ENCODE measurements around the gene TMEM59.
"Not testable (repeated sequence)": the region's sequence is repeated elsewhere in the genome, so short reads cannot be mapped to it uniquely, and the experiment has no call there.

TMEM59 gene, protein sequence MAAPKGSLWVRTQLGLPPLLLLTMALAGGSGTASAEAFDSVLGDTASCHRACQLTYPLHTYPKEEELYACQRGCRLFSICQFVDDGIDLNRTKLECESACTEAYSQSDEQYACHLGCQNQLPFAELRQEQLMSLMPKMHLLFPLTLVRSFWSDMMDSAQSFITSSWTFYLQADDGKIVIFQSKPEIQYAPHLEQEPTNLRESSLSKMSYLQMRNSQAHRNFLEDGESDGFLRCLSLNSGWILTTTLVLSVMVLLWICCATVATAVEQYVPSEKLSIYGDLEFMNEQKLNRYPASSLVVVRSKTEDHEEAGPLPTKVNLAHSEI

DNA sequence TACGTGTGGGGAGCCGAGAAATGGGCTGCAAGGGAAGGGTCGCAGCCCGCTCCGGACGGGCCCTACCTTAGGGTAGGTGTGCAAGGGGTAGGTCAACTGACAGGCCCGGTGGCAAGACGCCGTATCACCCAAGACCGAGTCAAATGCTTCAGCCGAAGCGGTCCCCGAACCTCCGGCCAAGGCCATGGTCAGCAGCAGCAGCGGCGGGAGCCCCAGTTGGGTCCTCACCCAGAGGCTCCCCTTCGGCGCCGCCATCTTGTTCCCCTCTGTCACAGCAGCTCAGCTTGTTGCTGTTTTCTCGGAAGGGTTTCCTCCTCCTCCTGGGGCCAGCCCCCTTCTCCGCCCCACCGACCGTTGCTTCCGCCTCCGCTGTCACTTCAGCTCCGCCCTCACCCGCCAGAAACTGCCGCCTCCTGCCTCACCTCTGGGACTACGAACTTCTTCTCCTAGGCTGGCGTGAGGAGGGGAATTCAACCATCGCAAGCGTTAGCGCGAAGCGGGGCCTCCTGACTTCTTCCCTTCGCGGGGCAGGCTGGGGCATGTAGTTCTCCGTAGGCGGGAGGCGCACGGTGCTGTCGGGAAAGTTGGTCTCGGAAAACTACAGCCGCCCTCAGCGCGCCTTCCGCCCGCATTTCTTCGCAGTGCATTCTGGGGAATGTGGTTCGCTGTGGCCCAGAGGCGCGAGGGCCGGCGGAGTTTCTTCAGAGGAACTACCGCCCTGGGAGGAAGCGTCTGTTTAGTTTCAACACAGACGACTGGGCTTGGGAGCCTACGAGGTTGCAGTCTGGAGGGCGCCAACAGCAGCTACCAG lies at the start of gene TMEM59, which contains the start of gene TCEANC2:
Gene TMEM59, minus strand, starts transcription at position 271 of the 811 bp plus-strand sequence. Its CDS starts 16 bp downstream, at position 255.
Gene TCEANC2, plus strand, starts transcription at position 675 of the 811 bp plus-strand sequence. CDS start 815 bp downstream, outside the sequence.
- peak; percentile 90 for DNase-seq

DNA sequence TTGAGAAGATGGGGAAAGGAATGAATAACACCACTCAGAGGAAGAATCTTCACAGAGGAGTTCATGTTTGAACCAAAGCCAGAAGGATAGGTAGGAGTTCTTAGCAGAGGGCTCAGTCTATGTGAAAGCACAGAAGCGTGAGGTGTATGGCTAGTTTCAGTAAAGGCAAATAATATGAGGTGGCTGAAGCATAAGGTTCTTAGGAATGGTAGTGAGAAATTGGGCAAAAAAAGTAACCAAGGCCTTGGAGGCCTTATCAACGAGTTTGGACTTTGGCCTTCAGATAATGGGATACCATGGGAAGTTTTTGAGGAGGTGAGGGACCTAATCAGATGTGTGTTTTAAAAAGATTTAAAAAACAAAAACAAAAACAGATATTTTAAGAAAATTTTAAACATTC lies 47.5 kb upstream of the TMEM59 start:
- DNase-seq = no peak

DNA sequence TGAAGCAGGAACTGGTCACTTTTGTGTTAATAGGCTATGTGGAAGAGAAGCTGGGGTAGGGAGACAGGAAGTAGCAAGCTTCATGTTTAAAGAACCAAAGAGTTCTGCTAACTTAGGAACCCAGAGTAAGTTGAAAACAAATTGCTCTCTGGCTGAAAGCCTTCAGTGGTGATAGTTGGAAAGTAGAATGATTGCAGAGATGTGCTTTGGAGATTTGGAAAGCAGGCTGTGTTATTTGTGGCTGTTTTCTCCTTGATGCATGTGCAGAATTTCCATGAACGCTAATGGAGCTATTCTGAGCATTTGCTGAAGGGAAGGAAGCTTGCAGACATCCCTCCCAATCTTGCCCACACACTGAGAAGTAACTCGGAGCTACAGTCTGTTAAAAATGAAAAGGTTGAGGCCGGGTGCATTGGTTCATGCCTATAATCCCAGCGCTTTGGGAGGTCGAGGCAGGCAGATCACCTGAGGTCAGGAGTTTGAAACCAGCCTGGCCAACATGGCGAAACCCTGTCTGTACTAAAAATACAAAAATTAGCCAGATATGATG lies 46.1 kb upstream of the TMEM59 start:
- DNase-seq = no peak

DNA sequence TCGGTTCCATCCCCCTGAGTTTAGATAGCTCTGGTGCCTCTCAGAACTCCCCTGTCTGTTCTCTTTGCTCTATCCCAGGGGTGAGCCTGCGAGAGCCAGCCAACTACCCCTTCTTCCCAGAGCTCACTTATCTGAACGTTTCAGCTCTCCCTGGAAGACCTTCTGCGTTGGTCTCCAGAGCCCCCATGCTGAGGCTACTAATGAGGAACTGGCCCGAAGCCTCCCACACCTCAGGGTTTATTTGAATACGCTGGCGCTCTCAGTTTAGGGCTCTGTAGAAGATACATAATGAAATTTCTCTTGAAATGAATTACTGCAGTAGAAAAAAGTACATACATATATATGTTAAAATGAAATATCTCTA lies 43.9 kb upstream of the TMEM59 start:
- no peak for DNase-seq

DNA sequence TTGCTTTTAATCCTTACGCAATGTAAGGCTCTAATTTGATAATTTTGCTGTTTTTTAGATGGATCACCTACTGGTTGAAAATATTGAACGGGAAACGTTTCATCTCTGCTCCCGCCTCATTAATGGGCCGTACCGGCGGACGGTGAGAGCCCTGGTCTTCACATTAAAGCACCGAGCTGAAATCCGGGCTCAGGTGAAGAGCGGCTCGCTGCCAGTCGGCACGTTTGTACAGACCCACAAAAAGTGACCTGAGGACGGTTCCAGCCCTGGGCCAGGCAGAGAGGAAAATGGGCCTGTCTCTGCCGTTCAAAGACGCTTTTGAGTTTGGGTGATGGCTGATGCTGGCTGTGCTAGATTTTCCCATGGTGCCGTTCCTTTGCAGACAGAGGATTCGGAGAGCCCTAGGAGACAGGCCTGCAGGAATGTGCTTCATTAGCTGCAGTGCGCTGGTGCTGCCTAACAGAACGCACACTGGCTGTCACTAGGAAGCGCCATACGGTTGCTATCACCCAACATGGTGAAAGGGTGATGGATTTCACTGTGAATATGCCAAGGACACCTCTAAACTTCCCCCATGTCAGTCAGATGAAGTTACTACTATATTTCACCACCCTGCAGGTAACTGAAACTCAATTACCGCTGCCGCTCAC lies 43.3 kb upstream of the TMEM59 start:
- DNase-seq = no peak

DNA sequence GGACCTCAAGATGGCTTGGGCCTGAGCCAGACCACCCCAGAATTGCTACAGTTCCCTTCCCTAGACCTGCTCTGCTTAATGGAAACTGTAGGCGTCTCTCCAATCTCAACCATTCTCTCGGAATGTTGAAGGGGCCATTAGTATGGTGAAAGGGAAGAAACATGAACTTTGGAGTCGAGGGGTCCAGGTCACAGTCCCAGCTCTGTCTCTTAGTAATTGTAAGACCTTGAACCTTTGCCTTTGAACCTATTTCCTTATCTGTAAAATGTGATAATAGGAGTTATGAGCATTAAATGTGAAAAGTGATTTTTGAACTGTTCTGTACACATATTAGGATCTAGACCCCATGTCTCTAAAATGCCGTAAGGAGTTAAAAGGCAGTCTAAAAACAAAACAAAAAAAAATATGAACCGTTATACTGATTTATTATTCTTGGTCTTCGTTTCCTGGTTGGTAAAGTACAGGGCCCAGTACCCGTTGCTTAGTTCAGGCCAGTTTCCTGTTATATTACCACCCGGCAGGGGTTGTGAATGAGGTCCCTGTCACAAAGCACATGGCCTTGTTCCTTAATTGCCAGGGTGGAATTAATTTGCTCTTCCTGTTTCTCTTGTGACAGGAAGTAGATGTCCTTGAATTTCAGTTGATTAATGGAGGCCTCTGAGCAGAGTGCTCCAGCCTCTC lies 42.7 kb upstream of the TMEM59 start:
- DNase-seq = no peak

DNA sequence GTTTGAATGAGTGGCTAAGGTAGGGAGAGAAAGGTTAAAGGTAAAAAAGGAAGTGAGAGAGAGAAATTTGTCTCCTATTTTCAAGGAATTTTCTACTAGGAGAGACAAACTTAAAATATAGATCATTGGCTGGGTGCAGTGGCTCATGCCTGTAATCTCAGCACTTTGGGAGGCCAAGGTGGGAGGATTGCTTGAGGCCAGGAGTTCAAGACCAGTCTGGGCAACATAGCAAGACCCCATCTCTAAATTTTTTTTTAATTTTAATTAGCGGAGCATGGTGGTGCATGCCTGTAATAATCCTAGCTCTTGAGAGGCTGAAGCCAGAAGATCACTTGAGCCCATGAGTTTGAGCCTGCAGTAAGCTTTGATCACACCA lies 41.7 kb upstream of the TMEM59 start:
- not testable (repeated sequence) for DNase-seq

DNA sequence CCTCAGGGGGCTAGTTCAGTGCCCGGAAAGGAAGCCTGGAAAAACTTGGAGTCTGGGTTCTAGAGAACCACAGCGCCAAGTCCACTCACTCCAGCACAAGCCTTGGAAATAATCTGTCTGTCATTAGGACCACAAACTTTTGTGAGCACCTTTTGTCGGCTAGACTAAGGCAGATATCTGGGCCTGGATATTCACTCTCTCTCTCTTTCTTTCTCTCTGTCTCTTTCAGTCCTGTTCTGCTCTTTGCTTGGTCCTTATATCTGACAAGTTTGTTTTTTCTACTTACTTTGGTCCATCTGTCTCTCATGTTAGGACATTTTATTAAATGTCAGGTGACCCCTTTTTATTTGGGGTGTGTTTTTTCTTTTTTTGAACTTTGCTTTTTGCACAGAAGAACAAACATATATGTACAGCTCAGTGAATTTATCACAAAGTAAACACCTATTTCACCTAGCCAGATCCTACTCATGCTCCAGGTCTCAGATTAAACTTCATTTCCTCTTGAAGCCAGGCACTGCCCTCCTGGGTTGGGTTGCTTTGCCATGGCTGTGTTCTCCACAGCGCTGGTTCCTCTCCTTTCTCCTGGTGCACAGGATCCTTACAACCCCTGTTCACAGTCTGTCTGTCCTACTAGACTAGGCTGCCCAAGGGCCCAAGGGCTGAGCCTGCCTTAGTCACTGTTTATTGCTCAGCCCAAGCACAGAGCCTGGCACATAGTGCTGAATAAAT lies 41.2 kb upstream of the TMEM59 start:
- no peak for DNase-seq

DNA sequence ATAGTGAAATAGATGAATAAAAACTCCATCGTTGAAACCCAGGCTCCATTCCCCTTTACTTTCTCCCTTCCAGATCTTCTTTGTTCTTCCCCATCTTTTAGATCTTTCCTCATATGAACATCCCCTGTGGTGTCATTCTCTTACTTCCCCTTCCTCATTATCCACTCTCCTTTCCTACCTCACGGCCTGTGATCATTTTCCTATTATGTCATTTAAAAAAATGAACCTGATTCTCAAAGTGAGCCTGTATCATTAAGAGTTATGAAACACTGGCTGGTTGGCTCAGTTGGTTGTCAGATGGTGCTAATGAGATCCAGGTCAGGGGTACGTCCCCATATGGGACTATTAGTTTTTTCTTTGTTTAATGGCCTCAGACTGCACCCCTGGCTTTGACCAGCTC lies 38.7 kb upstream of the TMEM59 start:
- no peak for DNase-seq

DNA sequence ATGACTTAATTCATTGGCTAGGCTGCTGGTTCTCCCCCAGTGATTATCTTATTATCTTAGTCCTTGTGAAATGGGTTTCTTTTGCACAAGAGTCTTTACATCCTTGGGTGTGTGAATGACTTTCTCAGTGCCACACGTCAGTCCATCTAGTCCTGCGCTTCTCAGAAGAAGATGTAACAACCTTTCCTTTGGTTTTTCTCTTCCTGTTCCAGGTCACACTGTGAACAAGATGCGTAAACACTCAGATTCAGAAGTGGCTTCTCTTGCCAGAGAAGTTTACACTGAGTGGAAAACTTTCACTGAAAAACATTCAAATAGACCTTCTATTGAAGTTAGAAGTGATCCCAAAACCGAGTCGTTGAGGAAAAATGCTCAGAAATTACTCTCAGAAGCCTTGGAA lies 35.4 kb upstream of the TMEM59 start:
- no peak for DNase-seq

DNA sequence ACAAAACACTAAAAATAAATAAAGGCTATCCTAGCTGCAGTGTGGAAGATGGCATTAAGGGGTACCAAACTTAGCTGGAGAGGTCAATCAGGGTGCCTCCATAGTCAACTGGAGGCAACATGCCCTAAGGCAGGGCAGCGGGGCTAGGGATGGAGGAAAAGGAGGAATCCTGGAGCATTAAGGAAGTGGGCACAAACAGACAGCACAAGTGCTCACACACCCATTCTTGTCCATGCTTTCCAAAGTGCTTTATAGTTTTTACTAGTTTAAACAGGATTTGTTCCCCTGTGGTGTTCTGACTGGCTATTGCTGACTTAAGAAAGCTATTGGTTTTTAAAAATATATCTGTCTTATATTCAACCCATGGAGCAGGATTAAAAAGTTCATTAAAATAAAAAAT lies 33.8 kb upstream of the TMEM59 start:
- no peak for DNase-seq

DNA sequence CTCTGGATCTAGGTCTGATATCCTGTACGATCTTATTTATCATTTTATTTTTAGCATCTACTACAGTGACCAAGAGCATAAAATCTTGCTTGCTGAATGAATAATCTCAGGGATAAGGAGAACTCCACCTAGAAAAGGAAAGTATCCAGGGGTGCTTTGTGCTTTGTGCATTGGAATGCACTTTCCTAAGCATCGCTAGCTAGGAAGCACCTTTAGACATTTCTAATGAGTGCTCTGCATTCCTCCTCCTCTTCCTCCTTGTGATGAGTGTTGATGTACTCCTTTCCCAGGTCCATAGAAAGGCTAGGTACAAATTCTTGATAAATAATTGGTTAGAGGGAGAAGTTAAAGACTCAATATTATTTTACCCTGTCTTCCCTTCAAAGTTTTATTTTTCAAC lies 31.8 kb upstream of the TMEM59 start:
- DNase-seq = no peak

DNA sequence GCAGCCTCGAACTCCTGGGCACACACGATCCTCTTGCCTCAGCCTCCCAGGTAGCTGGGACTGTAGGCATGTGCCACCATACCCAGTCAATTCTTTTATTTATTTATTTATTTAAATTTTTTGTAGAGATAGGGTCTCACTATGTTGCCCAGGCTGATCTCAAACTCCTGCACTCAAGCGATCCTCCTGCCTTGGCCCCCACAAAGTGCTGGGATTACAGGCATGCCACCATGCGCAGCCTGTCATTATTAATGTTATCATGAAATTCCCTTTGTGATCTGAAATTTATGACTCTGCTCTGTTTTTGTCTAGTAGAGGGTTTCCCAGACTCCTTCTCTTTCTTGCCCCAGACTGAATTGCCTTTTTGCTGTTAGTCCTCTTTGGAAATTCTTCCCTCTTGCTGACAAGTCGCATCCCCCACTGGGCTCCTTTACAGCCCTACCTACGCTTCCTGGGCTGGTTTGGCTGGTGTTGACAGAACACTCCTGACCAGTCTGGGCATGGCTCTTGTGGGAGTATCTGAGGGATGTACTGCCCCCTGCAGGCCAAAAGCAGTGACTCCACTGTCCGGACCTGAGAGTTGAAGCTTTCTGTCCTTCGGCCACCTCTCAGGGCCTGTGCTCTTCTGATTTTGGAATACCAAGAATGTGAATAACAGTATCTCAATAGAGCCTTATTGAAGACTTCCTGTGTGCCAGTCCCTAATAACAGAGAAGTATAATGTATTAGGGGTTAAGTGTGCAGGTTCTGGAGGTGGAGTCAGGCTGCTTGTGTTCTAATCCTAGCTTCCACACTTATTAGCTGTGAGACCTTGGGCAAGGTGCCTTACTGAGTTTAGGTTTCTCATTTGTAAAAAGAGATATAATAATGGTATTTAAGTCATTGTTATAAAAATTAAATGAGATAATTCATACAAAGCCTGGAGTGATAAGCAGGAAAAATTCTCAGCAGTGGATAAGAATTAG lies 28.6 kb upstream of the TMEM59 start:
- DNase-seq = peak; percentile 49

DNA sequence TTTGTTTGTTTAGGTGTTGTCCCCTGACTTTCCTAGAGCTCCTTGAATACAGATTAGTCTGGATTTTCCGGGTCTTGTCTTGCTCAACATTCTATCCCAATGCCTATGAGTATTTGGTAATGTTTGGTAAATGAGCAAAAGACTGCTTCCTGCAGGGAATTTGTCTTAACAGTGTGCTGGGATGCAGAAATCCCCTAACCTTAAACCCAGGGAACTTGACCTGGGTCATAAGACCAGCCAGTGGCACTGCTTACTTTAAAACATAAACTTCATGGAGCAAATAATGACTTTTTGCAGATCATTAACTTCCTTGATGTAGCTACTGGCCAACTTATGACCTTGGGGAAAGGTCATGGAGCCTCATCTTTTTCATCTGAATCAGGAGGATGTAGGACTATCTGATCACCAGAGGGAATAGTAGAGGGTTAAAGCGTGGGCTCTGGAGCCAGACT lies 27.6 kb upstream of the TMEM59 start:
- DNase-seq = no peak

DNA sequence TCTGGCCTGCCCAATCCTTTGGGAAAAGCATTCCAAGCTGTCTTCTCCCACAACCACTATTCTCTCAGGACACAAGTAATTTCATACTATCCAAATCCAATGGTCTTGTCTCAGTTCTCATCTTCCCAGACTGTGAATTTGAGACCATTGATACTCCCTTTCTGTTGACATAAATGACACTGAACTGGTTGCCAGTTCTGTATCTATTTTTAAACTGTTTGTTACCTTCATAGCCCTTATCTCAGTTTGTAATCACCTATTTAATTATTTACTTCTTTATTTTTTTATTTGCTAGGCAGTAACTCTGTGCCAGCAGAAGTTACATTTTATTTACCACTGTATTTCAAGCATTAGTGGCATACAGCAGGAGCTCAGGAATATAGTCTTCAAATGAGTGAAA lies 24.4 kb upstream of the TMEM59 start:
- DNase-seq = no peak

DNA sequence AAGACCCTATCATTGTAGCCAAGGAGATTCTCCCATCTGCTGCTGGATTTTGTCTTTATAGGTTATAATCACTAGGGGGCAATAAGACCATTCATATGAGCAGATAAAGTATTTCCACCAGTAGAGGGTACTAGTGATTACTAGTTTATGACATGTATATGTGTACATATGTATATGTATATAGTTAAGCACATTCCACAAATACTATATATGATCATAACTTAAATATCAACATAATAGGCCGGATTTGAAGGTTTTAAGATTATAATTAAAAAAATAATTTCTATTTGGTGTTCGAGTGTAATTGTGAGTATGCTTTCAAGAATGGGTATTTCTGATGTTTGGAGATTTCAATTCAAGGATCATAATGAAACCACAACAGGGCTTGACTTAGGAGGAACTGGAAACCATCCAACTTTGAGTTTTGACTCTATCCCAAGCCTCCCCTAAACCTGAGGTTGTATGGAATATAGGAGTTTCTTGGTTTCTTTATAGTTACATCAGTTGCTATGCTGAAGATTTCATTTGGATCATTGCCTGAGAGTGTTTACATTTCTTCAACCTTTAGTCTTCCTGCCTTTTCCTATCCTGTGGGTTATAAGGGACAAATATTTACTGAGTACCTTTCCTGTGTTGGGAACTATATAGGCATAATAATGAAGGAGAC lies 17.3 kb upstream of the TMEM59 start:
- no peak for DNase-seq

DNA sequence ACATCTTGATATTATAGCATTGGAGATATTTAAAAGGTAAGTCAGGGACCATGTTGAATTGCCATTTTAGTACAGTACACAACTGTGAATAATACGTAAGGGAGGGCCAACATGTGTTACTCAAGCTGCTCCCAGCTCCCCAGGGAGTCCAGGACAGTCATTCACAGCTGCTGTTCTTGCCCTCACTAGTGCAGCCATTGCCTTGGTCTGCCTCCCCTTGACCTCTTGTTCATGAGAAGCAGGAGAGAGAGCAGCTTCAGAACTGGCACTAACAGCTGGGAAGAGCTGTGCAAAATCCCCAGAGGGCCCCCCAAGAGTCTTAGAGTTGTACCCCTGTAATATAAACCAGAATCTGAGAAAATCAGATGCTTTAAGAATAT lies 16.8 kb upstream of the TMEM59 start:
- DNase-seq = no peak

DNA sequence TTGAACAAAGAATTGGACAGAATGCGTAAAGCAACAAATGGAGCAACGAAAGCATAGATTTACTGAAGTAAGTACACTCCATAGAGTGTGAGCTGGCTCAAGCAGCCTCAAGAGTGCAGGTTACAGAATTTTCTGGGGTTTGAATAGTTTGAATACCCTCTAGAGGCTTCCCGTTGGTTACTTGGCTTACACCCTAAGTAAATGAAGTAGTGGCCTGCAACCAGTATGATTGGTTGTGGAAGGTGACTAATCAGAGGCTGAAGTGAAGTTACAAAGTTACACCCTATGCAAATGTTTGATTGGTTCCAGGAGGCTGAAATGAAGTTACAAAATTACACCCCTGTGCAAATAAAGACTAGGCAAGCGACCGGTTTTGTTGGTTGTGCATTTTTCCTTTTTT lies 11.3 kb upstream of the TMEM59 start:
- no peak for DNase-seq

DNA sequence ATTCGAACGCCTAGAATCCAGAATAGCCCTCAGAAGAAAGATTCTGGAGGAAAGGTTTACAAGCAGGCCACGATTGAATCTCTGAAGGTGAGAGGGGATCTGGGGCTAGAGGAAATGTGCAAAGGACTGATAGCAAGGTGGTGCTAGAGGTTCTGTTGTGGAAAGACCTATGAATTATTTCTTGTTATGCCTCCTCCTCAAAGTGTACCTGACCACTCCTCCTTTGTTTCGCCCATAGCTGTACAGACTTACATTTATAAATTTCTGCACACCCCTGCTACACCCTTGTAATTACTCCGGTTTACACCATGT lies 1.4 kb upstream of the TMEM59 start:
- DNase-seq = no peak

DNA sequence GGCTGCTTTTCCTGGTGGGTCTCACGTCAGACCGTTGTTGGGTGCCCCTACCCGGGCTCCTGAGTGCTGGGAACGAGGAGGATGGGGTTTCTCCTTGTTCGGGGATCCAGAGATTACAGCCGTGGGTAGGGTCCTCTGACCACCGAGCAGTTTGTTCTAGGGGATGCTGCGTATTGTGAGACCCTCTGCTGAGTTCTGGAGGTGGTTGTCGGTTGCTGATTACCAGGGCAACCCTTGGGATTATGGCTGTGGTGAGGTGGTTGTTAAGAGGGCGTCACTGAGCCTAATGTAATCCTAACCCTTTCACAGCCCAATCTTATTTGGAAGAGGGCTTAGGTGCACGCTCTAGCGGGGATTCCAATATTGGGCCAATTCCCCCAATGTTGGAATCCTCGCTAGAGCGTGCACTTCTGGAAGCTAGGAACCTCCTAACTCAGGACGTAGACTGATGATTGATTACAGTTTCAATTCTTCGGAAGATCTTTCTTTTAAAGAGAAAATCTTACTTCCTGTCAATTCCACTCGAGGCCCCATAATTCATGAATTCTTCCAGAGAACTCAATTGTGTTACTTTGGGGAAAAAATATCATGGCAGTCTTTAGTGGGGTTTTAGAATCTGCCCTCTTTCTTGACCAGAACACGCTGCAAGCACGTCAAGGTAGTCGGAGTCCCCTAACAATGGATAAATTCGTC lies 887 bp upstream of the TMEM59 start:
- no peak for DNase-seq

Measured in stimulated activated CD4-positive, alpha-beta T cell treated with anti-CD3 and anti-CD28 coated beads, Interleukin-12 subunit alpha, Interleukin-12 subunit beta, amount 100 ng/mL, for 4 hours (primary cell).